ENCODE measurements around the gene CCL13. TPM values are rescaled to one million over a fixed set of nuclear protein-coding genes. Genes with fewer than 3 reads are reported as not detected.

Gene CCL13
- total and polyA plus RNA-seq, 2 of the 8 experiments (the other 6 are each of a cell fraction or from before 2014, with no cell fraction given), result not detected

DNA sequence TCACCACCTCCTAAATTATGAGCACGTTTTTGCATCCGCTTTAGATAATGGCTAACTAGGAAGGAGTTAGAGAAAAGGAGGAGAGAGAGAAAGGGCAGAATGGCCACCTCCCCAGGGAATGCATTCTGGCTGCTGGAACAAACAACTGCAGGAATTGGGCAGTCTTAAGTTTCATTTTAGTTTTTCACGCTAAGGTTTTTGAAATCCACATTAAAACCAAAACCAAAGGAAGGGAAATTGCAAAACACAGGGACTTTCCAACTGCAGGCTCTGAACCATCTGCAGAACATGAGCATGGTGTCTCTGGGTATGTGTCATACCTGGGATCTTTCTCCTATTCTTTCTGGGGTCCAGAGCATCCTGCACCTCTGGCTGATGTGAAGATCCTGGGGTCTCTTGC is 49.2 kb upstream of the CCL13 start:
- Histone ChIP-seq H3K23me2 (ENCODE audit: low read depth, low read length) (no peaks in the 10 kb centered on the region), H3K4me2 (ENCODE audit: insufficient read depth in 1 of 2, low read depth in 2 of 2, low read length in 2 of 2) (no peak overlapping the region), H3K14ac (ENCODE audit: insufficient read length) (no peak overlapping the region), H3K18ac (ENCODE audit: extremely low read depth, low read length) (no peak overlapping the region), H3K36me3 (ENCODE audit: control insufficient read depth in 2 of 4, insufficient read depth in 4 of 4, low read length in 3 of 4) (no peaks in the 10 kb centered on the region), H3K4ac (replicated peaks; ENCODE audit: insufficient read length, low read depth, low read length) (no peak overlapping the region), H4K8ac (ENCODE audit: extremely low read depth, insufficient read depth, low read length) (no peak overlapping the region), H3K79me2 (ENCODE audit: control insufficient read depth in 1 of 2, insufficient read depth in 2 of 2, low read length in 2 of 2) (no peaks in the 10 kb centered on the region), H2BK20ac (ENCODE audit: low read length) (no peak overlapping the region), H3K9me3 (ENCODE audit: insufficient read depth in 2 of 2, low read depth in 1 of 2, low read length in 1 of 2) (no peaks in the 10 kb centered on the region), H2AK5ac (ENCODE audit: low read depth, low read length) (no peak overlapping the region), H3K23ac (ENCODE audit: insufficient read length) (no peak overlapping the region), H2BK15ac (ENCODE audit: low read length) (no peak overlapping the region), H3K9ac (replicated peaks in 1 of 4; ENCODE audit: extremely low read depth in 1 of 4, low read depth in 3 of 4, low read length in 3 of 4) (no peak overlapping the region), H2AFZ (ENCODE audit: low read length) (no peak overlapping the region), H3K27ac (ENCODE audit: low read depth, low read length) (no peak overlapping the region), H3K79me1 (ENCODE audit: low read depth, low read length) (no peaks in the 10 kb centered on the region), H4K20me1 (replicated peaks in 1 of 2; ENCODE audit: control insufficient read depth in 1 of 2, insufficient read depth in 2 of 2, low read length in 2 of 2) (no peaks in the 10 kb centered on the region), H2BK120ac (replicated peaks; ENCODE audit: low read depth, low read length) (no peak overlapping the region), H2BK5ac (ENCODE audit: low read depth, low read length) (no peak overlapping the region), H3K56ac (replicated peaks; ENCODE audit: insufficient read length, low read depth, low read length) (no peak overlapping the region), H2BK12ac (ENCODE audit: low read depth, low read length) (no peak overlapping the region), H3K4me3 (ENCODE audit: extremely low read depth in 1 of 4, insufficient read depth in 2 of 4, low read depth in 3 of 4, low read length in 4 of 4) (no peak overlapping the region), H4K91ac (replicated peaks; ENCODE audit: insufficient read length, low read length) (no peak overlapping the region), H3K4me1 (replicated peaks in 1 of 4; ENCODE audit: control insufficient read depth in 3 of 4, insufficient read depth in 4 of 4, low read length in 3 of 4) (no peaks in the 10 kb centered on the region), H3K27me3 (replicated peaks in 1 of 4; ENCODE audit: control insufficient read depth in 3 of 4, extremely low read depth in 1 of 4, insufficient read depth in 3 of 4, low read length in 3 of 4) (no peaks in the 10 kb centered on the region), H4K5ac (ENCODE audit: insufficient read length, low read depth, low read length) (no peak overlapping the region)
- FAIRE-seq, result no peak
- CTCF ChIA-PET (ENCODE audit: partially characterized antibody), result interaction anchor here (0.5 to 13.3 kb wide), 27 partner anchors 13 to 141 kb away, joined by 3 to 210 read pairs (median 4); partner anchors contain the start of genes CCL1, CCL13 and CCL8
- 79% methylated on average over 3 of the region's 3 CpGs; no CpG with 5 or more reads in 1 of the 2 experiments for WGBS, 2 experiments (ENCODE audit: extremely low coverage in 1 of 2, insufficient coverage in 1 of 2, insufficient read length in 1 of 2, insufficient replicate concordance in 2 of 2, low coverage in 1 of 2, low lambda C conversion rate in 2 of 2, missing lambda C conversion rate in 1 of 2)
- no peak for DNase-seq (ENCODE audit: low read depth in 1 of 2, low spot score in 2 of 2)
- POLR2A ChIA-PET (ENCODE audit: partially characterized antibody), result no interaction called here
- TF ChIP-seq NANOG (IDR thresholded peaks at IDR 0.05; ENCODE audit: insufficient read depth, low read depth, low read length, poor library complexity, severe bottlenecking), result no peak
- no peak for TF ChIP-seq SRF (IDR thresholded peaks at IDR 0.05; ENCODE audit: low read depth, low read length)
- TF ChIP-seq MAX (IDR thresholded peaks at IDR 0.05), result no peak
- no peak for TF ChIP-seq ATF2 (IDR thresholded peaks at IDR 0.05; ENCODE audit: low read length)
- TF ChIP-seq TAF1 (IDR thresholded peaks at IDR 0.05; ENCODE audit: low read depth, low read length), result no peak
- TF ChIP-seq SAP30 (IDR thresholded peaks at IDR 0.05; ENCODE audit: insufficient read depth, insufficient replicate concordance, low read length), result no peak
- TF ChIP-seq ATF3 (IDR thresholded peaks at IDR 0.05; ENCODE audit: insufficient read depth, low read depth, low read length), result no peak
- no peak for TF ChIP-seq POLR2AphosphoS5 (IDR thresholded peaks at IDR 0.05; ENCODE audit: low read depth, low read length)
- no peak for TF ChIP-seq CBX8 (IDR thresholded peaks at IDR 0.05; ENCODE audit: borderline replicate concordance, low read depth, low read length)
- no peak for TF ChIP-seq SUZ12 (IDR thresholded peaks at IDR 0.05; ENCODE audit: low read length)
- no peak for TF ChIP-seq SP2 (IDR thresholded peaks at IDR 0.05; ENCODE audit: low read length)
- TF ChIP-seq GABPA (IDR thresholded peaks at IDR 0.05; ENCODE audit: borderline replicate concordance, insufficient read depth, low read length), result no peak
